K562 (cell line): Measurements from ENCODE around the gene RNU1-2. TPM values are rescaled to one million over a fixed set of nuclear protein-coding genes. Genes with fewer than 3 reads are reported as not detected.
"Not testable (repeated sequence)": the region's sequence is repeated elsewhere in the genome, so short reads cannot be mapped to it uniquely, and the experiment has no call there.

Experiments used
- AFF1 ChIP-seq, 2 experiments: fragments of 450-650 bp; IDR thresholded peaks; 2 replicates each; pipeline ENCODE4 v1.6.1; 2018; ENCODE audit warnings: mild to moderate bottlenecking in 2 of 2, low read depth in 1 of 2; ENCODE audit not compliant: partially characterized antibody in 2 of 2
- ERF ChIP-seq: fragments of 450-650 bp; formaldehyde crosslinking; IDR thresholded peaks from 2 replicates; pipeline ENCODE4 v1.4.0; 2020; ENCODE audit warnings: mild to moderate bottlenecking, mixed read lengths
- ETV6 ChIP-seq, 3 experiments: fragments of 150-350 bp in 1 of 3; sonication (generic) in 1 of 3; formaldehyde crosslinking in 1 of 3; IDR thresholded peaks; 2 replicates each; pipeline versions ENCODE4 v1.6.1 to v1.8.0; 2014 to 2022; ENCODE audit warnings: borderline replicate concordance in 2 of 3, low read depth in 2 of 3, antibody characterized with exemption in 1 of 3, low read length in 1 of 3, mild to moderate bottlenecking in 1 of 3, missing genetic modification reagents in 1 of 3
- FOSL1 ChIP-seq: fragments of 200-800 bp; sonication (Bioruptor generic); conservative IDR thresholded peaks from 2 replicates; pipeline ENCODE4 v1.6.1; 2016; ENCODE audit warnings: missing genetic modification characterization, missing compliant biosample characterization
- HNRNPL ChIP-seq: fragments of 200-400 bp; formaldehyde crosslinking; IDR thresholded peaks from 2 replicates; pipeline ENCODE4 v1.6.1; 2017; ENCODE audit warnings: low read depth, mild to moderate bottlenecking, low read length
- KDM5B ChIP-seq: fragments of 200-600 bp; sonication (generic); IDR thresholded peaks from 2 replicates; pipeline ENCODE4 v1.6.1; 2012; ENCODE audit warnings: low read depth, mild to moderate bottlenecking, moderate library complexity, low read length, control low read depth, inconsistent platforms; ENCODE audit not compliant: insufficient replicate concordance
- MTA1 ChIP-seq: fragments of 450-650 bp; IDR thresholded peaks from 2 replicates; pipeline ENCODE4 v1.6.1; 2017; ENCODE audit warnings: borderline replicate concordance
- PTBP1 ChIP-seq: fragments of 200-400 bp; formaldehyde crosslinking; IDR thresholded peaks from 2 replicates; pipeline ENCODE4 v1.6.1; 2017; ENCODE audit warnings: low read depth, low read length
- SOX6 ChIP-seq: fragments of 450-650 bp; IDR thresholded peaks from 2 replicates; pipeline ENCODE4 v1.6.1; 2014; ENCODE audit warnings: mild to moderate bottlenecking
- TARDBP ChIP-seq: fragments of 450-650 bp; IDR thresholded peaks from 2 replicates; pipeline ENCODE4 v1.6.1; 2016
- TSHZ1 ChIP-seq: fragments of 250-450 bp; sonication (Bioruptor Pico); IDR thresholded peaks from 2 replicates; pipeline ENCODE4 v1.4.0; 2020; ENCODE audit warnings: mild to moderate bottlenecking, moderate library complexity
- ZNF436 ChIP-seq: fragments of 250-450, 450-650 bp; sonication (Bioruptor Pico); formaldehyde crosslinking; IDR thresholded peaks from 2 replicates; pipeline ENCODE4 v1.7.0; 2020; ENCODE audit warnings: mild to moderate bottlenecking
- ZNF707 ChIP-seq: fragments of 250-450 bp; sonication (Bioruptor Pico); conservative IDR thresholded peaks from 2 replicates; pipeline ENCODE4 v1.8.0; 2022; ENCODE audit warnings: inconsistent platforms, mild to moderate bottlenecking, moderate library complexity
- polyA plus RNA-seq, 8 experiments: library from polyadenylated mRNA; depleted of rRNA in 4 of 8; stranded (reverse) in 5 of 8; unstranded in 3 of 8; fragments of >200 nt; fragmentation: Nextera tagmentation in 2 of 8; fragmentation: Illumina TruSeq in 1 of 8; extraction: Ambion mirVana in 2 of 8; extraction: Trizol in 1 of 8; gene quantifications; 2 replicates each; pipeline versions ENCODE4 v1.2.1 to v1.2.3, GENCODE V29; 2011 to 2014; ENCODE audit warnings: inconsistent platforms in 1 of 8, missing spikeins in 1 of 8
- total RNA-seq, 7 experiments: library from RNA; depleted of rRNA in 6 of 7; stranded (reverse); fragments of >200 nt in 6 of 7; fragmentation: Illumina TruSeq in 2 of 7; extraction: Trizol in 2 of 7; gene quantifications; 2 replicates each; pipeline versions ENCODE4 v1.2.1 to v1.2.3, GENCODE V29; 2011 to 2021; ENCODE audit warnings: low replicate concordance in 1 of 7
- TF ChIP-seq, protein P1 (sequence below), 3 experiments: fragments of 200-800 bp in 1 of 3; sonication (Bioruptor generic) in 1 of 3; sonication (generic) in 1 of 3; formaldehyde crosslinking in 1 of 3; IDR thresholded peaks; 2 replicates each; pipeline versions ENCODE4 v1.6.1 to v1.8.0; 2016 to 2022; ENCODE audit warnings: mild to moderate bottlenecking in 2 of 3, missing compliant biosample characterization in 2 of 3, missing genetic modification characterization in 2 of 3, missing genetic modification reagents in 1 of 3
- TF ChIP-seq, protein P2 (sequence below): sonication (generic); formaldehyde crosslinking; IDR thresholded peaks from 2 replicates; pipeline ENCODE4 v1.8.1; 2023; ENCODE audit warnings: mild to moderate bottlenecking, missing genetic modification reagents, moderate library complexity

Gene RNU1-2
- total and polyA plus RNA-seq, 9 of the 15 experiments (the other 6 are each of a cell fraction or from before 2014, with no cell fraction given) = under 0.01 to 32,823 (median 2,538) TPM; not detected in 4

DNA sequence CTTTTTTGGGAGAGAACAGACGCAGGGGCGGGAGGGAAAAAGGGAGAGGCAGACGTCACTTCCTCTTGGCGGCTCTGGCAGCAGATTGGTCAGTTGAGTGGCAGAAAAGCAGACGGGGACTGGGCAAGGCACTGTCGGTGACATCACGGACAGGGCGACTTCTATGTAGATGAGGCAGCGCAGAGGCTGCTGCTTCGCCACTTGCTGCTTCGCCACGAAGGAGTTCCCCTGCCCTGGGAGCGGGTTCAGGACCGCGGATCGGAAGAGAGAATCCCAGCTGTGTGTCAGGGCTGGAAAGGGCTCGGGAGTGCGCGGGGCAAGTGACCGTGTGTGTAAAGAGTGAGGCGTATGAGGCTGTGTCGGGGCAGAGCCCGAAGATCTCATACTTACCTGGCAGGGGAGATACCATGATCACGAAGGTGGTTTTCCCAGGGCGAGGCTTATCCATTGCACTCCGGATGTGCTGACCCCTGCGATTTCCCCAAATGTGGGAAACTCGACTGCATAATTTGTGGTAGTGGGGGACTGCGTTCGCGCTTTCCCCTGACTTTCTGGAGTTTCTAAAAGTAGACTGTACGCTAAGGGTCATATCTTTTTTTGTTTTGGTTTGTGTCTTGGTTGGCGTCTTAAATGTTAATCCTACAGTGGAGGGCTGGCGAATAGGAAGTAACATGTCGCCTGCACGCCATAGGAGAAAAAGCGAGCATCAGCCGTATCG, at the start of gene RNU1-2 (continued):
- peak; percentile 73 to 97 for TF ChIP-seq AFF1 (IDR thresholded peaks at IDR 0.05; ENCODE audit: low read depth in 1 of 2, partially characterized antibody in 2 of 2)
- TF ChIP-seq SOX6 = peak; percentile 69
- TF ChIP-seq PTBP1 = 0 out of 2 replicates have a peak, but pooled peaks have one; percentile 78
- TF ChIP-seq TARDBP = peak; percentile 37; the same call in 1 of the 2 replicates
- TF ChIP-seq, protein P1, sequence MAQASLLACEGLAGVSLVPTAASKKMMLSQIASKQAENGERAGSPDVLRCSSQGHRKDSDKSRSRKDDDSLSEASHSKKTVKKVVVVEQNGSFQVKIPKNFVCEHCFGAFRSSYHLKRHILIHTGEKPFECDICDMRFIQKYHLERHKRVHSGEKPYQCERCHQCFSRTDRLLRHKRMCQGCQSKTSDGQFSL (CRISPR knock-in tag; IDR thresholded peaks at IDR 0.05) = 0 out of 2 replicates have a peak, but pooled peaks have one; percentile 50
- TF ChIP-seq, protein P1 (tag; IDR thresholded peaks at IDR 0.05) = 0 out of 4 replicates have a peak, but pooled peaks of 1 of the 2 experiments have one; percentile 22
- peak in 1 of 2 experiments; percentile 62; a peak in 2 of 4 replicates for TF ChIP-seq ETV6 (IDR thresholded peaks at IDR 0.05; ENCODE audit: borderline replicate concordance in 1 of 2, low read depth in 2 of 2, low read length in 1 of 2)
- TF ChIP-seq ETV6 (CRISPR knock-in tag; IDR thresholded peaks at IDR 0.05; ENCODE audit: borderline replicate concordance) = not testable (repeated sequence)
- peak; percentile 45; the same call in 1 of the 2 replicates for TF ChIP-seq MTA1
- TF ChIP-seq KDM5B = peak; percentile 97
- 0 out of 2 replicates have a peak, but pooled peaks have one; percentile 60 for TF ChIP-seq TSHZ1 (CRISPR knock-in tag)
- TF ChIP-seq, protein P2, sequence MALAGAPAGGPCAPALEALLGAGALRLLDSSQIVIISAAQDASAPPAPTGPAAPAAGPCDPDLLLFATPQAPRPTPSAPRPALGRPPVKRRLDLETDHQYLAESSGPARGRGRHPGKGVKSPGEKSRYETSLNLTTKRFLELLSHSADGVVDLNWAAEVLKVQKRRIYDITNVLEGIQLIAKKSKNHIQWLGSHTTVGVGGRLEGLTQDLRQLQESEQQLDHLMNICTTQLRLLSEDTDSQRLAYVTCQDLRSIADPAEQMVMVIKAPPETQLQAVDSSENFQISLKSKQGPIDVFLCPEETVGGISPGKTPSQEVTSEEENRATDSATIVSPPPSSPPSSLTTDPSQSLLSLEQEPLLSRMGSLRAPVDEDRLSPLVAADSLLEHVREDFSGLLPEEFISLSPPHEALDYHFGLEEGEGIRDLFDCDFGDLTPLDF (CRISPR knock-in tag) = peak; percentile 89
- peak; percentile 50; the same call in 1 of the 2 replicates for TF ChIP-seq HNRNPL
- TF ChIP-seq FOSL1 (tag) = peak; percentile 61
- TF ChIP-seq ZNF707 = 0 out of 2 replicates have a peak, but pooled peaks have one; percentile 7
- peak; percentile 91 for TF ChIP-seq ZNF436
- TF ChIP-seq ERF (CRISPR knock-in tag) = peak; percentile 97
